Endothelial cell of umbilical vein (primary cell): Measurements from ENCODE around the gene GNB1. TPM values are rescaled to one million over a fixed set of nuclear protein-coding genes. Genes with fewer than 3 reads are reported as not detected.

ENCODE experiments used
- Bru-seq: library from RNA; stranded (reverse); fragments of 400-500 nt; gene quantifications from one replicate; lab custom pipeline; 2021; lab: Mats Ljungman, UMichigan
- BruChase-seq, 2 experiments: library from RNA; stranded (reverse); fragments of 400-500 nt; gene quantifications; one replicate each; lab custom pipeline; 2021; lab: Mats Ljungman, UMichigan
- BruUV-seq: library from RNA; stranded (reverse); fragments of 400-500 nt; replicated peaks from 2 replicates; lab custom pipeline; 2021; lab: Mats Ljungman, UMichigan
- CTCF ChIA-PET: fragments of 300-600, 350-600 bp; sonication (Branson Sonifier 250); formaldehyde crosslinking; loops from one replicate; lab custom pipeline; 2021; ENCODE audit warnings: antibody characterized with exemption, inconsistent platforms; lab: Charles Lee
- POLR2A ChIA-PET: fragments of 300-600, 350-600 bp; sonication (Branson Sonifier 250); formaldehyde crosslinking; loops from one replicate; lab custom pipeline; 2021; ENCODE audit warnings: antibody characterized with exemption, inconsistent platforms; lab: Charles Lee
- DNase-seq: peaks from one replicate; pipeline ENCODE4 v3.0.0-alpha.2; 2011; ENCODE audit warnings: low read depth, low spot score
- FAIRE-seq: peaks from 2 replicates; lab custom pipeline; 2011; peaks lifted over from hg19 to GRCh38; lab: Jason Lieb, UNC
- H2AFZ ChIP-seq: 2 replicates; pipeline ENCODE4 v1.6.0; 2012; ENCODE audit warnings: low read depth, low read length, control low read depth, inconsistent platforms
- H3K27ac ChIP-seq: 2 replicates; pipeline ENCODE4 v1.5.1; 2011; ENCODE audit warnings: low read depth, mild to moderate bottlenecking, control low read depth, low read length, moderate library complexity; ENCODE audit not compliant: insufficient read depth
- H3K27me3 ChIP-seq, 2 experiments: 2 replicates each; pipeline versions ENCODE4 v1.6.0 to v1.6.1; 2011; ENCODE audit warnings: low read length in 2 of 2, mixed read lengths in 1 of 2; ENCODE audit not compliant: control insufficient read depth in 2 of 2, insufficient read depth in 2 of 2
- H3K36me3 ChIP-seq, 2 experiments: 2 replicates in 1 of 2; 3 replicates in 1 of 2; pipeline ENCODE4 v1.5.1; 2011; ENCODE audit warnings: low read length in 2 of 2, mild to moderate bottlenecking in 1 of 2, moderate library complexity in 1 of 2; ENCODE audit not compliant: control insufficient read depth in 2 of 2, insufficient read depth in 2 of 2; ENCODE audit errors: extremely low read depth in 1 of 2
- H3K4me1 ChIP-seq: 3 replicates; pipeline ENCODE4 v1.5.1; 2011; ENCODE audit warnings: mild to moderate bottlenecking, low read length; ENCODE audit not compliant: control insufficient read depth, insufficient read depth; ENCODE audit errors: extremely low read depth
- H3K4me2 ChIP-seq: 2 replicates; pipeline ENCODE4 v1.6.1; 2011; ENCODE audit warnings: low read length, control low read depth, mixed read lengths; ENCODE audit not compliant: insufficient read depth
- H3K4me3 ChIP-seq, 3 experiments: fragments of 200-600 bp in 1 of 3; sonication (generic), shearing (Covaris generic) in 1 of 3; replicated peaks in 1 of 3; 2 replicates each; pipeline ENCODE4 v1.5.1; 2011 to 2016; ENCODE audit warnings: control low read depth in 3 of 3, low read length in 3 of 3, mild to moderate bottlenecking in 2 of 3, inconsistent platforms in 1 of 3, low read depth in 1 of 3, moderate library complexity in 1 of 3; ENCODE audit not compliant: insufficient read depth in 1 of 3
- H3K79me2 ChIP-seq: 2 replicates; pipeline ENCODE4 v1.6.0; 2012; ENCODE audit warnings: low read length, inconsistent platforms; ENCODE audit not compliant: control insufficient read depth, insufficient read depth
- H3K9ac ChIP-seq: replicated peaks from 2 replicates; pipeline ENCODE3; 2011; ENCODE audit warnings: low read length, control low read depth; ENCODE audit not compliant: insufficient read depth; ENCODE audit errors: extremely low read depth
- H3K9me1 ChIP-seq: replicated peaks from 3 replicates; pipeline ENCODE4 v1.6.0; 2011; ENCODE audit warnings: mild to moderate bottlenecking, low read length; ENCODE audit not compliant: control insufficient read depth, insufficient read depth; ENCODE audit errors: extremely low read depth
- H3K9me3 ChIP-seq: replicated peaks from 2 replicates; pipeline ENCODE4 v1.5.1; 2012; ENCODE audit warnings: low read length, inconsistent platforms; ENCODE audit not compliant: control insufficient read depth, insufficient read depth
- H4K20me1 ChIP-seq: replicated peaks from 2 replicates; pipeline ENCODE3; 2011; ENCODE audit warnings: mild to moderate bottlenecking, low read length; ENCODE audit not compliant: control insufficient read depth, insufficient read depth; ENCODE audit errors: extremely low read depth
- EZH2 ChIP-seq: IDR thresholded peaks from 2 replicates; pipeline ENCODE4 v1.6.1; 2012; ENCODE audit warnings: borderline replicate concordance, low read depth, mild to moderate bottlenecking, moderate library complexity, low read length, inconsistent platforms; ENCODE audit not compliant: severe bottlenecking
- GATA2 ChIP-seq: IDR thresholded peaks from 2 replicates; pipeline ENCODE4 v1.7.0; 2011; ENCODE audit warnings: low read depth, mild to moderate bottlenecking, moderate library complexity, mixed read lengths, low read length; ENCODE audit not compliant: insufficient read length, insufficient read depth
- JUN ChIP-seq: IDR thresholded peaks from 2 replicates; pipeline ENCODE4 v1.6.1; 2011; ENCODE audit warnings: borderline replicate concordance, low read depth; ENCODE audit not compliant: insufficient read length, insufficient read depth
- MYC ChIP-seq: IDR thresholded peaks from one replicate; pipeline ENCODE4 v1.6.1; 2011; ENCODE audit warnings: mild to moderate bottlenecking, low read depth, low read length
- POLR2A ChIP-seq: IDR thresholded peaks from 2 replicates; pipeline ENCODE4 v1.6.1; 2012; ENCODE audit warnings: low read depth, mild to moderate bottlenecking, control low read depth, low read length
- POLR2AphosphoS5 ChIP-seq: IDR thresholded peaks from 2 replicates; pipeline ENCODE4 v1.6.1; 2012; ENCODE audit warnings: low read depth, mild to moderate bottlenecking, control low read depth, low read length, moderate library complexity; ENCODE audit not compliant: insufficient read depth
- dilution Hi-C: fragments of 300-500 bp; cut with MboI; formaldehyde crosslinking; loops from one replicate; pipeline ENCODE4 v1.15.0; 2019; ENCODE audit warnings: low sequenced_read_pairs; ENCODE audit not compliant: extremely low pct_ligation_motif_present
- intact Hi-C: fragments of 100-400 bp; cut with micrococcal nuclease; formaldehyde crosslinking; loops from one replicate; pipeline ENCODE4 v1.10.0; 2022
- long read RNA-seq: library from polyadenylated mRNA; stranded (forward); transcript quantifications from one replicate; pipeline ENCODE4 v2.0.0, GENCODE V29; 2021
- polyA minus RNA-seq, 3 experiments: library from RNA; depleted of rRNA, polyadenylated mRNA; stranded (reverse); fragments of >200 nt; gene quantifications; 1 replicate in 1 of 3; 2 replicates in 2 of 3; pipeline ENCODE4 v1.2.3, GENCODE V29; 2011
- polyA plus RNA-seq, 4 experiments: library from polyadenylated mRNA; depleted of rRNA in 3 of 4; stranded (reverse) in 3 of 4; unstranded in 1 of 4; fragments of >200 nt; gene quantifications; 2 replicates each; pipeline versions ENCODE4 v1.2.1 to v1.2.3, GENCODE V29; 2011 to 2012; ENCODE audit warnings: missing spikeins in 1 of 4
- total RNA-seq: library from RNA; stranded (reverse); gene quantifications from 2 replicates; pipeline ENCODE4 v1.2.3, GENCODE V29; 2021
- TF ChIP-seq, protein P1 (sequence below): IDR thresholded peaks from 2 replicates; pipeline ENCODE4 v1.6.1; 2011; ENCODE audit not compliant: insufficient read depth, insufficient read length

GNB1 gene
- total RNA-seq (519 and 529 TPM in 2 replicates), polyA plus RNA-seq (460 and 501 TPM in 2 replicates), polyA minus RNA-seq (661 and 736 TPM in 2 replicates), Bru-seq, nascent RNA (percentile 96 among the genes with signal in this experiment), BruChase-seq, experiment 1, labeled RNA remaining after a 6-hour chase (percentile 97 among the genes with signal in this experiment), BruChase-seq, experiment 2, labeled RNA remaining after a 2-hour chase (percentile 97 among the genes with signal in this experiment)
- polyA plus RNA-seq (2011; cell fraction: cytosol; rRNA removed): 434 and 501 TPM in 2 replicates
- 332 and 347 TPM in 2 replicates for polyA plus RNA-seq (2011; cell fraction: nucleus; rRNA removed)
- polyA plus RNA-seq (2012): 344 and 385 TPM in 2 replicates
- 141 TPM for polyA minus RNA-seq (2011; cell fraction: cytosol; rRNA and poly(A)+ RNA removed)
- 164 and 199 TPM in 2 replicates for polyA minus RNA-seq (2011; cell fraction: nucleus; rRNA and poly(A)+ RNA removed)
- long read RNA-seq, transcript GNB1-201 (12 exons, 3,132 nt): major isoform, 430 of 742 reads
- long read RNA-seq, transcript GNB1-209 (11 exons, 3,145 nt): minor isoform, 86 of 742 reads
- long read RNA-seq, partial matches to known transcripts: 85 of 742 reads
- long read RNA-seq, other reads (novel, unspliced or antisense): 137 of 742 reads

GRCh38 chr1:1890506-1891348 lies at the start of gene GNB1:
GNB1 (minus strand) TSS chr1:1891087; CDS start chr1:1825453, 65,634 bp downstream.
- Histone ChIP-seq H3K4me1 (peaks cover 22% of the 10 kb centered on the region), H3K79me2 (peaks cover 47% of the 10 kb centered on the region), H4K20me1 (peaks cover 15% of the 10 kb centered on the region), H2AFZ (peak within 1 kb of the TSS; percentile 55), H3K27me3 (no peaks in the 10 kb centered on the region), H3K36me3 (no peaks in the 10 kb centered on the region), H3K9me1 (no peaks in the 10 kb centered on the region), H3K4me2 (peak within 1 kb of the TSS; percentile 31), H3K9ac (peak within 1 kb of the TSS; percentile 96), H3K4me3 (peak within 1 kb of the TSS; percentile 79 to 99 (median 99)), H3K27ac (peak within 1 kb of the TSS; percentile 83), H3K9me3 (no peaks in the 10 kb centered on the region)
- ChIA-PET POLR2A (no interaction called here), CTCF (interaction anchor here (1.6 kb wide), 1 partner anchor 18 kb away, joined by 7 read pairs; no protein-coding TSS in a partner anchor)
- DNase-seq: peak; percentile 86
- peak; percentile 66 for FAIRE-seq
- TF ChIP-seq EZH2 (no peak), GATA2 (no peak), POLR2AphosphoS5 (peak; percentile 82), POLR2A (no peak), MYC (no peak), JUN (no peak)
- TF ChIP-seq, protein P1, sequence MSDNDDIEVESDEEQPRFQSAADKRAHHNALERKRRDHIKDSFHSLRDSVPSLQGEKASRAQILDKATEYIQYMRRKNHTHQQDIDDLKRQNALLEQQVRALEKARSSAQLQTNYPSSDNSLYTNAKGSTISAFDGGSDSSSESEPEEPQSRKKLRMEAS: no peak
- BruUV-seq: no TSS peak
- dilution Hi-C loops: no loop called here
- intact Hi-C loops: loop anchor here (1.0 kb wide), 2 partner anchors 16 to 32 kb away; no protein-coding TSS in a partner anchor
